Omental fat pad (tissue), 4 donors: Measurements from ENCODE around the gene CUL7. TPM values are rescaled to one million over a fixed set of nuclear protein-coding genes. Genes with fewer than 3 reads are reported as not detected.

Source experiments
- ATAC-seq: fragments of 150-250 bp; one replicate; pipeline ENCODE4 v1.9.1; 2016; ENCODE audit warnings: mild to moderate bottlenecking, moderate library complexity; ENCODE audit not compliant: low FRiP score
- DNase-seq: peaks from one replicate; pipeline ENCODE4 v3.0.0-alpha.2; 2019; ENCODE audit warnings: low spot score
- CTCF ChIP-seq, 3 donors: fragments of 450-650 bp; IDR thresholded peaks; one replicate each; pipeline ENCODE4 v1.5.1; 2016 to 2017; ENCODE audit warnings: antibody characterized with exemption in 3 of 3, mild to moderate bottlenecking in 3 of 3, moderate library complexity in 2 of 3
- total RNA-seq, 4 donors: library from RNA; depleted of rRNA; stranded (reverse); fragments of >200 nt; gene quantifications; one replicate each; pipeline ENCODE4 v1.1.0, GENCODE V29; 2016

CUL7 gene
- total RNA-seq, 4 donors from 2014 or later: 10.1 to 17.3 (median 14.3) TPM

GRCh38 chr6:43070028-43070632, 16.5 kb upstream of the CUL7 start:
- DNase-seq (no peak), ATAC-seq (no peak)
- TF ChIP-seq CTCF (IDR thresholded peaks at IDR 0.05): no peak

DNA sequence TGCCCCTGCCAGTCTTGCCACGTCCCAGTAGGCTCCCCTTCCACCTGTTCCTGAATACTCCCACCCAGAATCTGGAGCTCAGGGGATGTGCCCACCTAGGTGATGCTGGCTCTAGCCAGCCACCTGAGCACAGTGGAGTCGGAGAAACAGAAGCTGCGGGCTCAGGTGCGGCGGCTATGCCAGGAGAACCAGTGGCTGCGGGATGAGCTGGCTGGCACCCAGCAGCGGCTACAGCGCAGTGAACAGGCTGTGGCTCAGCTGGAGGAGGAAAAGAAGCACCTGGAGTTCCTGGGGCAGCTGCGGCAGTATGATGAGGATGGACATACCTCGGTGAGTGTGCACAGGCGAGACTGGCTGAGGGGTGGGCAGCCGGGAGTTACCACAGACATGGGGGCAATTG, 9.2 kb upstream of the CUL7 start:
- DNase-seq (no peak), ATAC-seq (no peak)
- no peak for TF ChIP-seq CTCF (IDR thresholded peaks at IDR 0.05)

DNA sequence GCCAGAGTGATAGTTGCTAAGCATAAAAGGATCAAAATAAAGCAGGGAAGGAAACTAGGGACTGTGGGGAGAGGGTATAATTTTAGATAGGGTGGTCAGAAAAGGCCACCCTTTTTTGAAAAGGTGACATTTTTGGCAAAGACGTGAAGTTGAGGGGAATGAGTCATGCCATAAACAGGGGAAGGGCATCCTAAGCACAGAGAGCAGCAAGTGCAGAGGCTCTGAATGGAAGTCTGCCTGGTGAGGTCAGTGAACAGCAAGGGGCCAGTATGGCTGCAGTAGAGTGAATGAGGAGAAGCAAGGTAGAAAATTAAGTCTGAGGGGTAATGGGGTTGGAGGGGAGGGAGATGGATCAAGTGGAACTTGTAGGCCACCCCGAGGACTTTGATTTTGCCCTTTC, 8.2 kb upstream of the CUL7 start:
- TF ChIP-seq CTCF (IDR thresholded peaks at IDR 0.05): no peak
- DNase-seq: no peak
- no peak for ATAC-seq

GRCh38 chr6:43060755-43061633, 7.3 kb upstream of the CUL7 start:
- TF ChIP-seq CTCF (IDR thresholded peaks at IDR 0.05): no peak
- DNase-seq (no peak), ATAC-seq (no peak)

DNA sequence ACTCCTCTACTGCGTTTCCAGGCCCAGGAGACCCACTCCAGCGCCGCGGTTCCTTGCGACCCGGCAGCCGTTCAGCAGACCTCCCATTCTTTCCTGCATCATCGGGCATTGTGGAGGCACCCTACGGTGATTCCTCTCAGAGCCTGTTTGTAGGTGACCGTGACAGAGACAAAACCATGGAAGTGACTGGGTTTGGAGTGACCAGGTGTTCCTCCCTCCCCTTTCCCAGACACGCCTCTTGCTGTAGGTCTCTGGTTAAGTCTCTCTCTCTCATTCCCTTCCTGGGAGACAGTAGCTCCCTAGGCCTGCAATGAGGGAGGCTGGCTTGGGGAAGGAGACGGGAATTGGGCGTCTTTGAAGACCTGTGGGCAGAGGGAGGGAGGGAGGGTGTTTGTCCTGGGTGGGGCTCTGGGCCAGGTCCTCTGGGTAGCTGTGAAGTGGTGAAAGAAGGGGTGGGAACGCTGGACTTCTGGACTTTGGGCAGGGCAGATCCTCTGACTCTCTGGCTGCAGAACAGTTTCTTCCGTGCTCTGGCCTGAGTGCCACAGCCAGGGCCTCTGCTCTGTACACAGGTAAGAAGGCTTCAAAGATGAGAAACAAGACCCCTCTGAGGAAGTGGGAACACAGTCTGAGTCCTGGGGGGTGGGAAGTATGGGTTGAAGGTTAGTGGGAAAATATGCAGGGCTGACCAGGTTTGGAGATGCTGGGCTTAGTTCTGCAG, 6.5 kb upstream of the CUL7 start:
- DNase-seq (no peak), ATAC-seq (no peak)
- TF ChIP-seq CTCF (IDR thresholded peaks at IDR 0.05): no peak

- peak; percentile 94 for DNase-seq
- TF ChIP-seq CTCF (IDR thresholded peaks at IDR 0.05): no peak
- ATAC-seq: peak; percentile 97
These were observed 5.8 kb upstream of the CUL7 start, which contains the start of the genes KLC4 and MRPL2 for GRCh38 chr6:43059168-43060033. KLC4 (plus strand) TSS chr6:43059631; CDS start chr6:43061336, 1,705 bp downstream. MRPL2 (minus strand) TSS chr6:43059434; CDS start chr6:43059381, 53 bp downstream.
